AG10803 (cell line): ENCODE measurements around the gene MITD1.
A peak's percentile ranks its signal among the peaks of the same experiment; 100 is the strongest.
"Not testable (repeated sequence)": the region's sequence is repeated elsewhere in the genome, so short reads cannot be mapped to it uniquely, and the experiment has no call there.

ENCODE experiments used
- DNase-seq: peaks from one replicate; pipeline ENCODE4 v3.0.0; 2010; ENCODE audit warnings: low read depth
- H3K4me3 ChIP-seq: 2 replicates; pipeline ENCODE4 v1.5.1; 2011; ENCODE audit warnings: mild to moderate bottlenecking, low read length, control low read depth
- CTCF ChIP-seq: conservative IDR thresholded peaks from 2 replicates; pipeline ENCODE4 v1.5.1; 2011; ENCODE audit warnings: mild to moderate bottlenecking, low read length, control low read depth, inconsistent platforms

The MITD1 gene

GRCh38 chr2:99198103-99198841 lies 17.4 kb upstream of the MITD1 start:
- no peak for TF ChIP-seq CTCF
- no peak overlapping the region for H3K4me3 ChIP-seq
- DNase-seq: no peak

GRCh38 chr2:99192364-99192763 lies 11.5 kb upstream of the MITD1 start:
- H3K4me3 ChIP-seq, DNase-seq: not testable (repeated sequence)

GRCh38 chr2:99190548-99190947 lies 9.7 kb upstream of the MITD1 start:
- H3K4me3 ChIP-seq: no peak overlapping the region
- no peak for DNase-seq
- no peak for TF ChIP-seq CTCF

- DNase-seq: no peak
- no peak for TF ChIP-seq CTCF
Measured at GRCh38 chr2:99188357-99188756, 7.5 kb upstream of the MITD1 start.

GRCh38 chr2:99187011-99187410 lies 6.2 kb upstream of the MITD1 start:
- no peak for TF ChIP-seq CTCF
- H3K4me3 ChIP-seq: no peak overlapping the region
- peak; percentile 40 for DNase-seq

More at GRCh38 chr2:99188357-99188756, 7.5 kb upstream of the MITD1 start:
- no peak overlapping the region for H3K4me3 ChIP-seq

- TF ChIP-seq CTCF: no peak
- no peak overlapping the region for H3K4me3 ChIP-seq
- no peak for DNase-seq
Measured at GRCh38 chr2:99184811-99185210, 4.0 kb upstream of the MITD1 start.

GRCh38 chr2:99183025-99183424 lies 2.2 kb upstream of the MITD1 start:
- H3K4me3 ChIP-seq: no peak overlapping the region
- no peak for DNase-seq
- TF ChIP-seq CTCF: no peak
